KMS-11 (cell line): ENCODE data around the gene PDE4D.

Experiments used
- H2AFZ ChIP-seq: fragments of 200-600 bp; sonication (generic); 2 replicates; pipeline ENCODE4 v1.6.1; 2016; ENCODE audit warnings: antibody characterized with exemption, mixed run types, low read depth
- H3K27ac ChIP-seq: fragments of 200-600 bp; sonication (generic); 2 replicates; pipeline ENCODE4 v1.6.1; 2016; ENCODE audit warnings: mild to moderate bottlenecking, mixed run types
- H3K27me3 ChIP-seq: fragments of 200-600 bp; sonication (generic); 2 replicates; pipeline ENCODE4 v1.6.1; 2017; ENCODE audit warnings: mild to moderate bottlenecking, low read depth, mixed run types, moderate library complexity; ENCODE audit not compliant: insufficient read depth
- H3K36me3 ChIP-seq: fragments of 200-600 bp; sonication (generic); 2 replicates; pipeline ENCODE4 v1.6.1; 2017; ENCODE audit warnings: mild to moderate bottlenecking, mixed run types; ENCODE audit not compliant: insufficient read depth
- H3K4me1 ChIP-seq: fragments of 200-600 bp; sonication (generic); 2 replicates; pipeline ENCODE4 v1.6.1; 2016; ENCODE audit warnings: mild to moderate bottlenecking, low read depth, mixed run types; ENCODE audit not compliant: poor library complexity, severe bottlenecking
- H3K4me2 ChIP-seq: fragments of 200-600 bp; sonication (generic); 2 replicates; pipeline ENCODE4 v1.7.0; 2016; ENCODE audit warnings: mild to moderate bottlenecking, mixed run types
- H3K4me3 ChIP-seq: fragments of 200-600 bp; sonication (generic); IDR thresholded peaks from 2 replicates; pipeline ENCODE4 v1.6.1; 2017; ENCODE audit warnings: low read depth, low read length, mixed read lengths; ENCODE audit not compliant: insufficient read depth
- H3K79me2 ChIP-seq: fragments of 200-600 bp; sonication (generic); 2 replicates; pipeline ENCODE4 v1.6.1; 2016; ENCODE audit warnings: low read depth, mixed run types; ENCODE audit not compliant: insufficient read depth
- H3K9ac ChIP-seq: fragments of 200-600 bp; sonication (generic); 2 replicates; pipeline ENCODE4 v1.6.1; 2016; ENCODE audit warnings: mild to moderate bottlenecking, mixed run types
- H4K20me1 ChIP-seq: fragments of 200-600 bp; sonication (generic); 2 replicates; pipeline ENCODE4 v1.6.1; 2016; ENCODE audit warnings: mild to moderate bottlenecking, mixed run types; ENCODE audit not compliant: insufficient read depth
- TF ChIP-seq, protein P1 (sequence below): fragments of 200-600 bp; sonication (generic); conservative IDR thresholded peaks from 2 replicates; pipeline ENCODE4 v1.6.1; 2017; ENCODE audit warnings: low read depth, mild to moderate bottlenecking, antibody characterized with exemption, low read length, moderate library complexity, mixed read lengths

PDE4D gene

DNA sequence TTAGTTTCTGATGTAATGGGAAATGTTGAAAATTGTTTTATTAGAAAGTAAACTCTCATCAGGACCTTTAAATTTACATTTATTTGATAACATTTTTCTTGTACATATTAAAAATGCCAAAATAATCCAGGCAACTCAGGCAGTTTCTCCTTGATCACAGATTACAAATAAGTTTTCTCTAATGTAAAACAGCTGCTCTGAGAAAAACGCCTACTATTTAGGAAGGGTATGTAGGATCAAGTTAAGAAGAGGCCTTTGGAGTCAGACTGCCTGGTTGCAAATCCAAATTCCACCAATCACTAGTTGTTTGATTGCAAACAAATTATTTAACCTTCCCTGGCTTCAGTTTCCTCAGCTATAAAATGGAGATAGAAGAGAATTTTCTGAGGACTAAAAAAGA is 610.8 kb downstream of the PDE4D start:
- no peaks in the 10 kb centered on the region for H3K36me3 ChIP-seq
- no peak overlapping the region for H3K27ac ChIP-seq
- no peaks in the 10 kb centered on the region for H4K20me1 ChIP-seq
- TF ChIP-seq, protein P1, sequence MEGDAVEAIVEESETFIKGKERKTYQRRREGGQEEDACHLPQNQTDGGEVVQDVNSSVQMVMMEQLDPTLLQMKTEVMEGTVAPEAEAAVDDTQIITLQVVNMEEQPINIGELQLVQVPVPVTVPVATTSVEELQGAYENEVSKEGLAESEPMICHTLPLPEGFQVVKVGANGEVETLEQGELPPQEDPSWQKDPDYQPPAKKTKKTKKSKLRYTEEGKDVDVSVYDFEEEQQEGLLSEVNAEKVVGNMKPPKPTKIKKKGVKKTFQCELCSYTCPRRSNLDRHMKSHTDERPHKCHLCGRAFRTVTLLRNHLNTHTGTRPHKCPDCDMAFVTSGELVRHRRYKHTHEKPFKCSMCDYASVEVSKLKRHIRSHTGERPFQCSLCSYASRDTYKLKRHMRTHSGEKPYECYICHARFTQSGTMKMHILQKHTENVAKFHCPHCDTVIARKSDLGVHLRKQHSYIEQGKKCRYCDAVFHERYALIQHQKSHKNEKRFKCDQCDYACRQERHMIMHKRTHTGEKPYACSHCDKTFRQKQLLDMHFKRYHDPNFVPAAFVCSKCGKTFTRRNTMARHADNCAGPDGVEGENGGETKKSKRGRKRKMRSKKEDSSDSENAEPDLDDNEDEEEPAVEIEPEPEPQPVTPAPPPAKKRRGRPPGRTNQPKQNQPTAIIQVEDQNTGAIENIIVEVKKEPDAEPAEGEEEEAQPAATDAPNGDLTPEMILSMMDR: no peak
- no peaks in the 10 kb centered on the region for H3K79me2 ChIP-seq
- no peaks in the 10 kb centered on the region for H3K4me1 ChIP-seq
- no peaks in the 10 kb centered on the region for H3K27me3 ChIP-seq
- H3K9ac ChIP-seq: no peak overlapping the region
- no peak overlapping the region for H3K4me3 ChIP-seq
- no peak overlapping the region for H3K4me2 ChIP-seq
- H2AFZ ChIP-seq: no peak overlapping the region

DNA sequence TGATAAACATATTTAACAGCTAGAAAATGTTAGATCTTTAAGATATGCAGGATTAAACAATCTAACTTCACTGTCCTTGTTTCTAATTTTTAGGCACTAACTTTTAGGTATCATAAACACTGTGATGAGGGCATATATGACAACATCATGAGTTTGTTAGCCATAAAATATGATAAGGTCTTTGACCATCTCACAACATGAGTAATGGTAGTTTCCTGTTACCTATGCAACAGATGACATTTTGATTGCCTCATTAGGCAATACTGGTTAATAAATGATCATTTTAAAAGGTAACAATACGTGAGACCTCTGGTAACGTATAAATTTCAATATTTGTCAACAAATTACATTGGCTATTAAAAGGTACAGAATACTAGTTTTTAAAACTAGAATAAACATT is 613.5 kb downstream of the PDE4D start:
- TF ChIP-seq, protein P1: no peak
- H4K20me1 ChIP-seq: no peaks in the 10 kb centered on the region

DNA sequence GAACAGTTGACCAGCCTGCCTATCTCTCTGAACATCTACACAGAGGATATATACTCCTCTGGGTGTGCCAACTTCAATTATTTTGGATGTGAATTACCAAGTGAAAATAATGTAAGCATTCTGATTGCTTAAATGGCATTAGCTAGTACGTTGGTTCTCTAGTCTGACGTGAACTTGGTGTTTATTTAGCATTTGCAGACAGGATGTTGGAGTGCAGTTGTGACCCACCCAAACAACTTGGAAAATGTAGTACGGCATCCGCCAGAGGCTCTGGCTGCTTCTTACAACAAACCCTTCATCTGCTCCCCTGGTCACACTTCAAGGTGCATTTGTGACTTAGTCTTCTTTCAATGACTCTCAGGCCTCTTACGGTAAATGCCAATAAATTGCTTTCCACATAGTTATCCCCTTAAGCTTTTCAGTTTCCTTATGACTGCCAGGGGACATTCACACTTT is 616.6 kb downstream of the PDE4D start:
- Histone ChIP-seq H3K4me3 (no peak overlapping the region), H3K4me1 (no peaks in the 10 kb centered on the region), H4K20me1 (no peaks in the 10 kb centered on the region), H3K36me3 (no peaks in the 10 kb centered on the region), H3K27me3 (no peaks in the 10 kb centered on the region), H3K4me2 (no peak overlapping the region), H3K9ac (no peak overlapping the region), H3K79me2 (no peaks in the 10 kb centered on the region), H2AFZ (no peak overlapping the region), H3K27ac (no peak overlapping the region)
- TF ChIP-seq, protein P1: no peak

More for the DNA sequence above, 613.5 kb downstream of the PDE4D start:
- Histone ChIP-seq H3K4me3 (no peak overlapping the region), H3K27me3 (no peaks in the 10 kb centered on the region), H3K4me1 (no peaks in the 10 kb centered on the region), H3K9ac (no peak overlapping the region), H3K36me3 (no peaks in the 10 kb centered on the region), H3K4me2 (no peak overlapping the region), H3K79me2 (no peaks in the 10 kb centered on the region), H2AFZ (no peak overlapping the region), H3K27ac (no peak overlapping the region)

DNA sequence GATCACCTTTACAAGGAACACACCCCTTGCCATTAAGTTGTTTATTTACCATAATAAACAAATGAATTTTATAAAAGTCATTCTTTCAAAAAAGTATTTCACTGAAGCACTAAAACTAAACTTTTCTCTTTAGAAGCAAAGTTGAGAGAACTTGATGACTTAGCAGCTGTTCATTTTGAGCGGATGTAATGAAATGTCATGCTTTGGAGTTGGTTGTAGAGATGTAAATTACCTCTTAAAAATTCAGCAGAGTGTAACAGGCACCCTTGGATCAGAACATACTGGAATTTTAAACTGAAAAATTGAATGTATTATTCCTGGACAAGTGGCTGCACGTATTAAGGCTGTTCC is 617.2 kb downstream of the PDE4D start:
- Histone ChIP-seq H3K79me2 (no peaks in the 10 kb centered on the region), H3K27me3 (no peaks in the 10 kb centered on the region), H3K4me2 (no peak overlapping the region), H3K4me1 (no peaks in the 10 kb centered on the region), H2AFZ (no peak overlapping the region), H3K9ac (no peak overlapping the region), H3K4me3 (no peak overlapping the region), H4K20me1 (no peaks in the 10 kb centered on the region), H3K27ac (no peak overlapping the region), H3K36me3 (no peaks in the 10 kb centered on the region)
- TF ChIP-seq, protein P1: no peak
